GM12878 (cell line): ENCODE data around the gene MED19. TPM values are rescaled to one million over a fixed set of nuclear protein-coding genes. Genes with fewer than 3 reads are reported as not detected.

Experiments
- BCL3 ChIP-seq: IDR thresholded peaks from 2 replicates; pipeline ENCODE4 v1.6.1; 2011; ENCODE audit warnings: borderline replicate concordance, low read depth, mild to moderate bottlenecking, moderate library complexity, low read length; ENCODE audit not compliant: insufficient read depth, poor library complexity, severe bottlenecking
- BRCA1 ChIP-seq: IDR thresholded peaks from 2 replicates; pipeline ENCODE4 v1.6.1; 2011; ENCODE audit warnings: low read depth, low read length, improper control_type of control experiment
- CBFB ChIP-seq: IDR thresholded peaks from 2 replicates; pipeline ENCODE4 v1.6.1; 2016; ENCODE audit warnings: antibody characterized with exemption, low read depth
- CEBPB ChIP-seq, 2 experiments: fragments of 150-350 bp in 1 of 2; IDR thresholded peaks; 2 replicates each; pipeline ENCODE4 v1.6.1; 2012 to 2014; ENCODE audit warnings: low read depth in 2 of 2, low read length in 2 of 2, borderline replicate concordance in 1 of 2, inconsistent platforms in 1 of 2
- CHD2 ChIP-seq: IDR thresholded peaks from 2 replicates; pipeline ENCODE4 v1.6.1; 2011; ENCODE audit warnings: low read depth, low read length, improper control_type of control experiment, borderline replicate concordance
- ELK1 ChIP-seq: IDR thresholded peaks from 2 replicates; pipeline ENCODE4 v1.6.1; 2012; ENCODE audit warnings: low read depth, low read length, improper control_type of control experiment
- ETV6 ChIP-seq, 2 experiments: fragments of 450-650 bp in 1 of 2; IDR thresholded peaks in 1 of 2; conservative IDR thresholded peaks in 1 of 2; 2 replicates each; pipeline ENCODE4 v1.6.1; 2014; ENCODE audit warnings: antibody characterized with exemption in 1 of 2, borderline replicate concordance in 1 of 2, low read depth in 1 of 2, mild to moderate bottlenecking in 1 of 2, moderate library complexity in 1 of 2
- FOXM1 ChIP-seq: IDR thresholded peaks from 2 replicates; pipeline ENCODE4 v1.6.1; 2012; ENCODE audit warnings: low read depth, mild to moderate bottlenecking, inconsistent platforms, low read length, moderate library complexity
- HDAC6 ChIP-seq: fragments of 200-600 bp; sonication (generic); IDR thresholded peaks from one replicate; pipeline ENCODE4 v1.8.0; 2017; ENCODE audit warnings: antibody characterized with exemption; ENCODE audit not compliant: unreplicated experiment
- IKZF2 ChIP-seq, 2 experiments: fragments of 450-650 bp; IDR thresholded peaks; 2 replicates each; pipeline ENCODE4 v1.6.1; 2017; ENCODE audit warnings: mild to moderate bottlenecking in 2 of 2, moderate library complexity in 2 of 2
- KDM1A ChIP-seq: fragments of 200-600 bp; sonication (generic); IDR thresholded peaks from 2 replicates; pipeline ENCODE4 v1.6.1; 2016; ENCODE audit warnings: borderline replicate concordance
- MEF2A ChIP-seq: IDR thresholded peaks from 2 replicates; pipeline ENCODE4 v1.6.1; 2011; ENCODE audit warnings: low read depth, mild to moderate bottlenecking, low read length, moderate library complexity; ENCODE audit not compliant: insufficient read depth
- NR2C2 ChIP-seq: IDR thresholded peaks from 2 replicates; pipeline ENCODE4 v1.6.1; 2011; ENCODE audit warnings: borderline replicate concordance, low read depth; ENCODE audit not compliant: control insufficient read depth, insufficient read length
- RAD21 ChIP-seq: IDR thresholded peaks from 2 replicates; pipeline ENCODE4 v1.6.1; 2011; ENCODE audit warnings: mild to moderate bottlenecking, low read depth, low read length, moderate library complexity; ENCODE audit not compliant: insufficient read depth
- SIN3A ChIP-seq: IDR thresholded peaks from 2 replicates; pipeline ENCODE4 v1.6.1; 2012; ENCODE audit warnings: low read depth, low read length, improper control_type of control experiment
- SP1 ChIP-seq: IDR thresholded peaks from one replicate; pipeline ENCODE4 v1.6.1; 2011; ENCODE audit warnings: low read depth, low read length
- SPI1 ChIP-seq: IDR thresholded peaks from 2 replicates; pipeline ENCODE4 v1.6.1; 2011; ENCODE audit warnings: low read depth, mild to moderate bottlenecking, low read length, moderate library complexity, borderline replicate concordance; ENCODE audit not compliant: insufficient read depth
- SREBF2 ChIP-seq: IDR thresholded peaks from 2 replicates; pipeline ENCODE4 v1.6.1; 2012; ENCODE audit warnings: mild to moderate bottlenecking, low read length
- TCF7 ChIP-seq: IDR thresholded peaks from 2 replicates; pipeline ENCODE4 v1.6.1; 2014; ENCODE audit warnings: antibody characterized with exemption, borderline replicate concordance
- ZBTB11 ChIP-seq: fragments of 450-650 bp; formaldehyde crosslinking; IDR thresholded peaks from 2 replicates; pipeline ENCODE4 v1.5.0; 2022; ENCODE audit warnings: mild to moderate bottlenecking, missing genetic modification characterization
- ZBTB33 ChIP-seq: fragments of 450-650 bp; IDR thresholded peaks from 2 replicates; pipeline ENCODE4 v1.6.1; 2017; ENCODE audit warnings: mild to moderate bottlenecking
- polyA plus RNA-seq, 11 experiments: library from polyadenylated mRNA; depleted of rRNA in 4 of 11; unstranded in 6 of 11; stranded (reverse) in 5 of 11; fragments of >200 nt; fragmentation: Nextera tagmentation in 4 of 11; fragmentation: Illumina TruSeq in 1 of 11; extraction: Ambion mirVana in 4 of 11; extraction: Trizol in 1 of 11; gene quantifications; 1 replicate in 1 of 11; 2 replicates in 10 of 11; pipeline versions ENCODE4 v1.2.1 to v1.2.3, GENCODE V29; 2011 to 2016; ENCODE audit warnings: inconsistent platforms in 2 of 11, missing spikeins in 2 of 11, low read depth in 1 of 11
- total RNA-seq, 4 experiments: library from RNA; depleted of rRNA in 3 of 4; stranded (reverse); fragments of >200 nt in 3 of 4; fragmentation: Illumina TruSeq in 1 of 4; extraction: Trizol in 1 of 4; gene quantifications; 2 replicates each; pipeline versions ENCODE4 v1.2.1 to v1.2.3, GENCODE V29; 2013 to 2021

Gene MED19
- total and polyA plus RNA-seq, 10 of the 15 experiments (the other 5 are each of a cell fraction or from before 2014, with no cell fraction given), result 4.9 to 28.2 (median 17.3) TPM

GRCh38 chr11:57741132-57742086 lies 29.4 kb upstream of the MED19 start, which contains the start of gene SELENOH (continued):
- TF ChIP-seq FOXM1 (peak; percentile 44; the same call in 1 of the 2 replicates), HDAC6 (no peak), KDM1A (no peak), ETV6 (conservative IDR thresholded peaks at IDR 0.05 in 1 of 2, IDR thresholded peaks at IDR 0.05 in 1 of 2; ENCODE audit: borderline replicate concordance in 1 of 2, low read depth in 1 of 2) (peak in 1 of 2 experiments; percentile 83; a peak in 2 of 4 replicates), CEBPB (IDR thresholded peaks at IDR 0.05; ENCODE audit: borderline replicate concordance in 1 of 2, low read depth in 2 of 2, low read length in 2 of 2) (no peak), MEF2A (peak; percentile 83), BRCA1 (no peak), ZBTB33 (no peak), RAD21 (no peak), SP1 (peak; percentile 93), ZBTB11 (CRISPR knock-in tag) (peak; percentile 95), CBFB (peak; percentile 45), ELK1 (peak; percentile 71; the same call in 1 of the 2 replicates), SIN3A (peak; percentile 91), CHD2 (peak; percentile 88), BCL3 (peak; percentile 73), IKZF2 (IDR thresholded peaks at IDR 0.05) (peak; percentile 92), NR2C2 (no peak), SPI1 (peak; percentile 20; the same call in 1 of the 2 replicates), TCF7 (no peak; the same call in 1 of the 2 replicates), SREBF2 (no peak)
